ENCODE results near the gene RIN3.

The RIN3 gene

DNA sequence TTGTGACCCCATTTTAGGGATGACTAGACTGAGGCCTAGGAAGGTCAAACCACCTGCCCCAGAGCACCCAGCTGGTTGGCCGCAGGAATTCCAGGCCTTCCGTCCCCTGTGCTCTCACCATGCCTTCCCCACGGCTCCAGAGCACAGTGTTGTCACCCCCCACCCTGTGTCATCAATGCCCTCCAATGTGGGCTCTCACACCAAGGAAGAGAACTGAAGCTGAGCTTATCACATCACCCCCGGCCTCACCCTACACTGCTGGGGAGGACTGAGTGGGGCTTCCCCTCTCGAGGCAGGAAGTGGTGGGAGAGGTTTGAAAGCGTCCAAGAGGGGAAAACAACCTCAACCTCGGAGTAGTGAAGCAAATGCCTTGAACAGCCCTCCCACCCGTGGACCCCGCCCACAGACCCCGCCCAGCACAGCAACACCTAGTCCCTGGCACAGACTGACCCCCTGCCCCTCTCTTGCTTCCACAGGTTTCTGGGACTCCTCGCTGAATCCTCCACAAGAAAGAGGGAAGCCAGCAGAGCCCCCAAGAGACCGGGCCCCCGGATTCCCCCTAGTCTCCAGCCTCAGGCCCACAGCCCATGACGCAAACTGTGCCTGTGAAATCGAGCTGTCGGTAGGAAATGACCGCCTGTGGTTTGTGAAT is 137.7 kb downstream of the RIN3 start:
- TF ChIP-seq, protein P1, sequence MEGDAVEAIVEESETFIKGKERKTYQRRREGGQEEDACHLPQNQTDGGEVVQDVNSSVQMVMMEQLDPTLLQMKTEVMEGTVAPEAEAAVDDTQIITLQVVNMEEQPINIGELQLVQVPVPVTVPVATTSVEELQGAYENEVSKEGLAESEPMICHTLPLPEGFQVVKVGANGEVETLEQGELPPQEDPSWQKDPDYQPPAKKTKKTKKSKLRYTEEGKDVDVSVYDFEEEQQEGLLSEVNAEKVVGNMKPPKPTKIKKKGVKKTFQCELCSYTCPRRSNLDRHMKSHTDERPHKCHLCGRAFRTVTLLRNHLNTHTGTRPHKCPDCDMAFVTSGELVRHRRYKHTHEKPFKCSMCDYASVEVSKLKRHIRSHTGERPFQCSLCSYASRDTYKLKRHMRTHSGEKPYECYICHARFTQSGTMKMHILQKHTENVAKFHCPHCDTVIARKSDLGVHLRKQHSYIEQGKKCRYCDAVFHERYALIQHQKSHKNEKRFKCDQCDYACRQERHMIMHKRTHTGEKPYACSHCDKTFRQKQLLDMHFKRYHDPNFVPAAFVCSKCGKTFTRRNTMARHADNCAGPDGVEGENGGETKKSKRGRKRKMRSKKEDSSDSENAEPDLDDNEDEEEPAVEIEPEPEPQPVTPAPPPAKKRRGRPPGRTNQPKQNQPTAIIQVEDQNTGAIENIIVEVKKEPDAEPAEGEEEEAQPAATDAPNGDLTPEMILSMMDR (IDR thresholded peaks at IDR 0.05; ENCODE audit: low read depth, low read length), result no peak
- in situ Hi-C loops (cut with HindIII; ENCODE audit: low sequenced_read_pairs), result no loop called here
- DNase-seq (ENCODE audit: low read depth, low spot score), result no peak
- no peak overlapping the region for H3K4me3 ChIP-seq (ENCODE audit: low read depth, low read length)

- TF ChIP-seq, protein P1 (IDR thresholded peaks at IDR 0.05; ENCODE audit: low read depth, low read length), result no peak
- in situ Hi-C loops (cut with HindIII; ENCODE audit: low sequenced_read_pairs), result no loop called here
- H3K4me3 ChIP-seq (ENCODE audit: low read depth, low read length), result no peak overlapping the region
- no peak for DNase-seq (ENCODE audit: low read depth, low spot score)
These were observed 138.3 kb downstream of the RIN3 start for GRCh38 chr14:92651758-92652406.

DNA sequence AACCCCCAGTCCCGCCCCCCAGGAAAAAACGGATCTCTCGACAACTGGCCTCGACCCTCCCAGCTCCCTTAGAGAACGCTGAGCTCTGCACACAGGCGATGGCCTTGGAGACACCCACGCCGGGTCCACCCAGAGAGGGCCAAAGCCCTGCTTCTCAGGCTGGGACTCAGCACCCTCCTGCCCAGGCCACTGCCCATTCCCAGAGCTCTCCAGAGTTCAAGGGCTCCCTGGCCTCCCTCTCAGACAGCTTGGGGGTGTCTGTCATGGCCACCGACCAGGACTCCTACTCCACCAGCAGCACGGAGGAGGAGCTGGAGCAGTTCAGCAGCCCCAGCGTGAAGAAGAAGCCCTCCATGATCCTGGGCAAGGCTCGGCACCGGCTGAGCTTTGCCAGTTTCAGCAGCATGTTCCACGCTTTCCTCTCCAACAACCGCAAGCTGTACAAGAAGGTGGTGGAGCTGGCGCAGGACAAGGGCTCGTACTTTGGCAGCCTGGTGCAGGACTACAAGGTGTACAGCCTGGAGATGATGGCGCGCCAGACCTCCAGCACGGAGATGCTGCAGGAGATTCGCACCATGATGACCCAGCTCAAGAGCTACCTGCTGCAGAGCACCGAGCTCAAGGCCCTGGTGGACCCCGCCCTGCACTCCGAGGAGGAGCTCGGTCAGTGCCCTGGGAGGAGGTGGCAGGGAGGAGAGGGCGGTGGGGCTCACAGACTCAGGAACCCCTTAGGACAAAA is 139.0 kb downstream of the RIN3 start:
- no peak for DNase-seq (ENCODE audit: low read depth, low spot score)
- no peak overlapping the region for H3K4me3 ChIP-seq (ENCODE audit: low read depth, low read length)
- TF ChIP-seq, protein P1 (IDR thresholded peaks at IDR 0.05; ENCODE audit: low read depth, low read length), result no peak
- in situ Hi-C loops (cut with HindIII; ENCODE audit: low sequenced_read_pairs), result no loop called here

- DNase-seq (ENCODE audit: low read depth, low spot score), result no peak
- H3K4me3 ChIP-seq (ENCODE audit: low read depth, low read length), result no peak overlapping the region
- TF ChIP-seq, protein P1 (IDR thresholded peaks at IDR 0.05; ENCODE audit: low read depth, low read length), result no peak
- in situ Hi-C loops (cut with HindIII; ENCODE audit: low sequenced_read_pairs), result no loop called here
These were observed 139.6 kb downstream of the RIN3 start for GRCh38 chr14:92653162-92653651.

DNA sequence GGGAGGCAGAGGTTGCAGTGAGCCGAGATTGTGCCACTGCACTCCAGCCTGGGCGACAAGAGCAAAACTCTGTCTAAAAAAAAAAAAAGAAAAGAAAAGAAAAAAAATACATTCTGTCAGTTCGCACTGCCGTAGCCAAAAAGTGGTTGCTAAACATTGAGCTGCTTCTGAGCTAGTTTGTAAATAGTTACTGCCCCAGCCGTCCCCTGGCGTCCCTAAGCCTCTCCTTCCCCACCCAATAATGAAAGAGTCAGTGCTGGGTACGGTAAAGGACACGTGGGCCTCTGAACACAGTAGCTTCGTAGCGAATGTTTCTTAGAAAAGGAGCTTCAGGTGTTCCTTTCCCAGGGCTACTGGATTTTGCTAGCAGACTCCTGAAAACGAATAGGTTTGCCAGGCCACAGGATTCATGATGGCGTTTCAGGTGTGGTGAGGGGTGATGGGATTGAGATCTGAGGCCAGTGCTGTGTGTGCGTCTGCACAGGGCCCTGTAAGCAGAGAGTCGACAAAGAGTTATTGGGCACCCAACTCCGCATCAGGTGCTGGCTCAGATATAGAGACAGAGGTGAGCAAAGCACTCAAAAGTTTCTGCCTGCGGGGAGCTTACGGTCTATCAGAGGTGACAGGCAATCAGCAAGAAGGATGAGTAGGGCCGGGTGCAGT is 140.8 kb downstream of the RIN3 start:
- in situ Hi-C loops (cut with HindIII; ENCODE audit: low sequenced_read_pairs), result no loop called here
- no peak overlapping the region for H3K4me3 ChIP-seq (ENCODE audit: low read depth, low read length)
- TF ChIP-seq, protein P1 (IDR thresholded peaks at IDR 0.05; ENCODE audit: low read depth, low read length), result no peak
- no peak for DNase-seq (ENCODE audit: low read depth, low spot score)
